Retinal pigment epithelial cell (primary cell): ENCODE data around the gene FAF1.

ENCODE experiments used
- DNase-seq: peaks from one replicate; pipeline ENCODE4 v3.0.0-alpha.2; 2010; ENCODE audit warnings: low read depth
- H3K4me3 ChIP-seq: 2 replicates; pipeline ENCODE4 v1.5.1; 2011; ENCODE audit warnings: mild to moderate bottlenecking, low read length, control low read depth, moderate library complexity
- CTCF ChIP-seq: conservative IDR thresholded peaks from 2 replicates; pipeline ENCODE4 v1.5.1; 2011; ENCODE audit warnings: low read depth, low read length, control low read depth, inconsistent platforms

The FAF1 gene

GRCh38 chr1:50422675-50422945, 537.5 kb downstream of the FAF1 start:
- TF ChIP-seq CTCF, result no peak
- no peak for DNase-seq
- H3K4me3 ChIP-seq, result no peak overlapping the region

GRCh38 chr1:50421768-50422674, 538.0 kb downstream of the FAF1 start:
- no peak overlapping the region for H3K4me3 ChIP-seq
- no peak for TF ChIP-seq CTCF

GRCh38 chr1:50421366-50421748, 538.7 kb downstream of the FAF1 start:
- no peak overlapping the region for H3K4me3 ChIP-seq
- no peak for TF ChIP-seq CTCF
- no peak for DNase-seq

More at GRCh38 chr1:50421768-50422674, 538.0 kb downstream of the FAF1 start:
- DNase-seq, result no peak

- no peak overlapping the region for H3K4me3 ChIP-seq
- no peak for TF ChIP-seq CTCF
- DNase-seq, result no peak
Measured at GRCh38 chr1:50420689-50421365, 539.2 kb downstream of the FAF1 start.

- no peak for TF ChIP-seq CTCF
- no peak overlapping the region for H3K4me3 ChIP-seq
- no peak for DNase-seq
Measured at GRCh38 chr1:50419907-50420677, 540.0 kb downstream of the FAF1 start.

GRCh38 chr1:50419192-50419906, 540.7 kb downstream of the FAF1 start:
- DNase-seq, result no peak
- H3K4me3 ChIP-seq, result no peak overlapping the region
- TF ChIP-seq CTCF, result peak; percentile 30
